Vagina (tissue), 2 donors: Measurements from ENCODE around the gene NSG1.

Experiments used
- POLR2AphosphoS5 ChIP-seq, 2 donors: sonication (generic); formaldehyde crosslinking; IDR thresholded peaks; one replicate each; pipeline ENCODE4 v1.9.0; 2017; ENCODE audit warnings: antibody characterized with exemption in 2 of 2, mild to moderate bottlenecking in 2 of 2, low read depth in 1 of 2; ENCODE audit not compliant: insufficient read depth in 1 of 2
- TF ChIP-seq, protein P1 (sequence below), 3 experiments: fragments of 450-650 bp in 2 of 3; fragments of 200-600 bp in 1 of 3; sonication (generic) in 1 of 3; IDR thresholded peaks; one replicate each; pipeline ENCODE4 v1.5.1; 2017 to 2019; ENCODE audit warnings: antibody characterized with exemption in 3 of 3, mild to moderate bottlenecking in 2 of 3, moderate library complexity in 2 of 3

- TF ChIP-seq, protein P1, sequence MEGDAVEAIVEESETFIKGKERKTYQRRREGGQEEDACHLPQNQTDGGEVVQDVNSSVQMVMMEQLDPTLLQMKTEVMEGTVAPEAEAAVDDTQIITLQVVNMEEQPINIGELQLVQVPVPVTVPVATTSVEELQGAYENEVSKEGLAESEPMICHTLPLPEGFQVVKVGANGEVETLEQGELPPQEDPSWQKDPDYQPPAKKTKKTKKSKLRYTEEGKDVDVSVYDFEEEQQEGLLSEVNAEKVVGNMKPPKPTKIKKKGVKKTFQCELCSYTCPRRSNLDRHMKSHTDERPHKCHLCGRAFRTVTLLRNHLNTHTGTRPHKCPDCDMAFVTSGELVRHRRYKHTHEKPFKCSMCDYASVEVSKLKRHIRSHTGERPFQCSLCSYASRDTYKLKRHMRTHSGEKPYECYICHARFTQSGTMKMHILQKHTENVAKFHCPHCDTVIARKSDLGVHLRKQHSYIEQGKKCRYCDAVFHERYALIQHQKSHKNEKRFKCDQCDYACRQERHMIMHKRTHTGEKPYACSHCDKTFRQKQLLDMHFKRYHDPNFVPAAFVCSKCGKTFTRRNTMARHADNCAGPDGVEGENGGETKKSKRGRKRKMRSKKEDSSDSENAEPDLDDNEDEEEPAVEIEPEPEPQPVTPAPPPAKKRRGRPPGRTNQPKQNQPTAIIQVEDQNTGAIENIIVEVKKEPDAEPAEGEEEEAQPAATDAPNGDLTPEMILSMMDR (IDR thresholded peaks at IDR 0.05): no peak
- no peak for TF ChIP-seq POLR2AphosphoS5 (IDR thresholded peaks at IDR 0.05; ENCODE audit: insufficient read depth in 1 of 2, low read depth in 1 of 2)
These were observed 52.9 kb downstream of the NSG1 start for GRCh38 chr4:4439782-4440181.
